Measurements from ENCODE around the gene ILDR1.

The ILDR1 gene

DNA sequence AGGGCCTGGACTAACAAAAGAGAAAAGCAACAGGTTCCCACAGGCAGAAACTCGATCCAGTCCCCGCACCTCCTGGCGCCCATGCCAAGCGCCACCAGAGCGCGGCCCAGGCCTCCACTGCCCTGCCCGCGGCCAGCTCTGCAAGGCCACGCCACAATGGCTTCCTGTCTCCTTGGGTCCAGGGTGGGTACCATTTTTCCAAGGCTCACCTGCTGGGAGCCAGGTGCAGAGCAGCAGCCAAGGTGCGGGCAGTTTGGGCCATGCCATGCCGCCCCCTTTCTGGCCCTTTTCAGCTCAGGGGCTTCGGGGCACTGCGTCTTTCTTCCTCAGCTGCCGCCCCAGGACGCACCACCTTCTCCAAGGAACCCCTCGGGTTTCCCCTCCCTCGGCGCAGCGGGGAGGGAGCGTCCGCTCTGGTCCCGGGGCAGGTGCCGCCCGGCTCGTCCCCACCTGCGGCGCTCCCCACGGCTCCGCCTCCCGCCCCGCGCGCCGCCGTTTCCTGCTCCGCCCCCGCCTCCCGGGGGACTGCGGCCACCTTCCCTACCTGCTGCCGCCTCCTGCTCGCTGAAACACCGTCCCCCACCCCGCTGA, at the start of gene ILDR1:
TSS of gene ILDR1 (minus strand) at position 437 of the 591 bp plus-strand sequence. CDS start at position 267, 170 bp downstream.
- no peak for DNase-seq (ENCODE audit: low read depth)
- no peak within 1 kb of the TSS for H3K4me3 ChIP-seq (ENCODE audit: low read depth, low read length)

DNA sequence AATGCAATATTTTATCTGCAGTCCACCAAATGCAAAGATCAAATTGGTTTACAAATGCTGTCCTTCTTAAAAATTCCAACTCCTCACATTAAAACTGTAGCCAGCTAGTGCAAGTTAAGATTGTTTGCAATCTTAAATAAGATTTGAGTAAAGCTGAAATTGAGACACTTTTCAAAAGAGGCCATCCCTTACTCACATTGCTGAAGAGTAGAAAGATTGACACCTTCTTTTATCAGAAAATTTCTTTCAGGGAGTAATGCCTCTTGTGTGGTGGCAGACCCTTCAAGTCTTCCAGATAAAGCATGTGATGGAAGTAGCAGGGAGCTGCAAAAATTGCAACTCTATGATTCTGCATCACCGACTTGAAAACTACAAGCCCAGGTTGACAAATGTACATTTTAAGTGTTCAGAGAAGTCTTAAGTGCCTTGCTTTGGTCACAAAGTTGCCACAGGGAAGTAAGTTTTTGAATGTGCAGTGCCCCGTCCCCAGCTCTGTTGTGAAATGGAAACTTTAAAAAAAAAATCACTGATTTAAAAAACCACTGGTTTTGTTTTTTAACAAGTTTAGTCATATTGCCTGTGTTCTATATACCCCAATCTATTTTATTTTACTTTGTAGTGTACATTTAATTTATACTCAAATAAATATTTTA, 45.7 kb upstream of the ILDR1 start:
- DNase-seq (ENCODE audit: low read depth), result no peak
- H3K4me3 ChIP-seq (ENCODE audit: low read depth, low read length), result no peak overlapping the region
- TF ChIP-seq, protein P1, sequence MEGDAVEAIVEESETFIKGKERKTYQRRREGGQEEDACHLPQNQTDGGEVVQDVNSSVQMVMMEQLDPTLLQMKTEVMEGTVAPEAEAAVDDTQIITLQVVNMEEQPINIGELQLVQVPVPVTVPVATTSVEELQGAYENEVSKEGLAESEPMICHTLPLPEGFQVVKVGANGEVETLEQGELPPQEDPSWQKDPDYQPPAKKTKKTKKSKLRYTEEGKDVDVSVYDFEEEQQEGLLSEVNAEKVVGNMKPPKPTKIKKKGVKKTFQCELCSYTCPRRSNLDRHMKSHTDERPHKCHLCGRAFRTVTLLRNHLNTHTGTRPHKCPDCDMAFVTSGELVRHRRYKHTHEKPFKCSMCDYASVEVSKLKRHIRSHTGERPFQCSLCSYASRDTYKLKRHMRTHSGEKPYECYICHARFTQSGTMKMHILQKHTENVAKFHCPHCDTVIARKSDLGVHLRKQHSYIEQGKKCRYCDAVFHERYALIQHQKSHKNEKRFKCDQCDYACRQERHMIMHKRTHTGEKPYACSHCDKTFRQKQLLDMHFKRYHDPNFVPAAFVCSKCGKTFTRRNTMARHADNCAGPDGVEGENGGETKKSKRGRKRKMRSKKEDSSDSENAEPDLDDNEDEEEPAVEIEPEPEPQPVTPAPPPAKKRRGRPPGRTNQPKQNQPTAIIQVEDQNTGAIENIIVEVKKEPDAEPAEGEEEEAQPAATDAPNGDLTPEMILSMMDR (IDR thresholded peaks at IDR 0.05; ENCODE audit: low read depth, low read length, missing control alignments), result no peak
- in situ Hi-C loops (cut with HindIII; ENCODE audit: low sequenced_read_pairs), result no loop called here

More for the DNA sequence above, at the start of gene ILDR1:
- in situ Hi-C loops (cut with HindIII; ENCODE audit: low sequenced_read_pairs), result no loop called here
- TF ChIP-seq, protein P1 (IDR thresholded peaks at IDR 0.05; ENCODE audit: low read depth, low read length, missing control alignments), result no peak

DNA sequence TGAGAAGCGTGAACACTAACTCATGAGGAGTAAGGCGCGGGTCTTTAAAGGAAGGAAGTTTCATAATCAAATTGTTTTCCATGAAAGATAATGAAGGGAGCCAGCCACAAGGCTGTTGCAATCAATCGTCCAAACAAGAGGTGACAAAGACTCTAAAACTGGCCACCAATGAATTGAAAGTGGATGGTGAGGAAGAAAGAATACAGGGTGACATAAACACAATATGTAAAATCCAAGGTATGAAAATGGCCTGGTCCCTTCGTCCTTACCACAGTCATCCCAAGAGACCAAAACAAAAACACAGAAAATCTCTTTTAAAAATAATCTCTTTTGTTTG, 45.1 kb upstream of the ILDR1 start:
- TF ChIP-seq, protein P1 (IDR thresholded peaks at IDR 0.05; ENCODE audit: low read depth, low read length, missing control alignments), result no peak
- H3K4me3 ChIP-seq (ENCODE audit: low read depth, low read length), result no peak overlapping the region
- no peak for DNase-seq (ENCODE audit: low read depth)
- in situ Hi-C loops (cut with HindIII; ENCODE audit: low sequenced_read_pairs), result no loop called here

DNA sequence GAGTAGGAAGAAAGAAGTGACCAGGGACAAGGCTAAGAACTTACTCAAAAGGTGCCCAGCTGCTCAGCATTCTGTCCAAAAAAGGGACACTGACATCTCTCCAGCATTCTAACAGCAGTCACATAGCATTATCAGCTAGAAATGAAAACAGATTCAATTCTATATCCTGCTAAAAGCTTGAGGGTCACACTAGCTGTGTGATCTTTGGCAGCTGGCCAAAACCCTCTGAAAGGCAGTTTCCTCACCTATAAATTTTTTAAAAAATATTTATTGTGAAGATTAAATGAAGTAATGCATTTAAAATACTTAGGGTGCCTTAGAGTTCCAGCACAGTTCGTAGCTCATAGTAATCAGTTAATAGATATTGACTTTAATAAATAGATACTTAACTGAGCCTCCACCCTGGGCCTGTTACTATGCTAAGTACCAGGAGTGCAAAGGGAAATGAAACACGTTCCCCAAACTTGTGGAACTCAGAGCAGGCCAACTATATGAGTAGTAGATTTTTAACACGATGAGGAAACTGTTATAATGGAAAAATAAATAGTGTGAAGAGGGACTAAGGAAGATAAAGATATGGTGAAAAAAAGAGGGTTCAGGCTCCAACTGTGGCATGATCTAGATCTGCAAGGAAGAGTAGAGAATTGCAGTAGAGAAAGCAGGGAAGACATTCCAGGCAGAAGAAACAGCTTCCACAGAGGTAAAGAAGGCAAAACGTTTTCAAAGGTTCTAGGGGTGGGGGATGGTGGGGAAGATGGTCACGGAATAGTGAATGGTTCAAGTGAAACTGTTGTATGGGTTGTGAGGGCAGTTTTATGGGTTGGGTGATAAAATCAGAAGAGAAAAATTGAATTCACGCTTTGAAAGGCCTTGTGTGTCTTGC, 44.5 kb upstream of the ILDR1 start:
- DNase-seq (ENCODE audit: low read depth), result no peak
- TF ChIP-seq, protein P1 (IDR thresholded peaks at IDR 0.05; ENCODE audit: low read depth, low read length, missing control alignments), result no peak
- in situ Hi-C loops (cut with HindIII; ENCODE audit: low sequenced_read_pairs), result no loop called here
- no peak overlapping the region for H3K4me3 ChIP-seq (ENCODE audit: low read depth, low read length)

DNA sequence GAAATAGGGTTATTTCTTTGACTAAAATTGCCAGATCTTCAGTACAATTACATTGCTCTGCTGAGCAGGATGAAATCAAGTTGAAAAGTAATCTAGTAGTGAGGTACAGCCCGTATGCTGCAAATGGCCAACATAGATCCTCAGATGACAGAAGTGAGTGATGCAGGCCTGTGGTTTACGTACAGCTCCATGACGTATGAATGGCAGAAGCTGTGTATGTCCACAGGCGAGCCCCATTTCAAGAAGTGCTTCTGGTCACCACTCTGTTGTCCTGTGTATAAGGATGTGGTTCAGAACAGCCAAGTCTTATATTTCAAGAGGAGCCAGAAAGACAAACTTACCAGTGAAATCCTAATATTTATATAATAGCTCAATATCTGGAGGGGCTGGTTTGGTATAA, 42.3 kb upstream of the ILDR1 start:
- H3K4me3 ChIP-seq (ENCODE audit: low read depth, low read length), result no peak overlapping the region
- DNase-seq (ENCODE audit: low read depth), result no peak
- in situ Hi-C loops (cut with HindIII; ENCODE audit: low sequenced_read_pairs), result no loop called here
- TF ChIP-seq, protein P1 (IDR thresholded peaks at IDR 0.05; ENCODE audit: low read depth, low read length, missing control alignments), result no peak

DNA sequence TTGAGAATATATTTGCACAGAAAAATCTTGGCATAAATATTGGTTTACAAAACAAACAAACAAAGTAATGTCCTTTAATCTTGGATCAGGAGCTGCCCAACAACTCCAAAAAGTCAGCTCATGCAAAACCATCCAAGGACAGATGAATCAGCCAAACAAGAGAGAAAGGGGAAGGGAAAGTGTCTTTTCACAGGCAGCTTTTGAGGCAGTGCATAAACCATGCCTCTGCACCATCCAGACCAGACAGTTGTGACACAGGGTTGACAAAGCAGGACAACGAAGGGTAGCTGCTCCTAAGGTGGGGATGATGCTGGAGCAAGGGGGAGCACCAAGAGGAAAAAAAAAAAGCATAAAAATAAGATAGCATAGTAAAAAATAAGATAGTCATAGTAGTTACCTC, 41.9 kb upstream of the ILDR1 start:
- TF ChIP-seq, protein P1 (IDR thresholded peaks at IDR 0.05; ENCODE audit: low read depth, low read length, missing control alignments), result no peak
- no peak for DNase-seq (ENCODE audit: low read depth)
- no peak overlapping the region for H3K4me3 ChIP-seq (ENCODE audit: low read depth, low read length)
- in situ Hi-C loops (cut with HindIII; ENCODE audit: low sequenced_read_pairs), result no loop called here
